Activated naive CD4-positive, alpha-beta T cell treated with anti-CD3 and anti-CD28 coated beads, Interleukin-2, amount 50 U/mL, for 24 hours (primary cell): Measurements from ENCODE around the gene SYK.
"Not testable (repeated sequence)": the region's sequence is repeated elsewhere in the genome, so short reads cannot be mapped to it uniquely, and the experiment has no call there.

Experiments
- H3K27ac Mint-ChIP-seq: one replicate; pipeline ENCODE4 v1.8.0; 2021; ENCODE audit warnings: mild to moderate bottlenecking, mixed read lengths
- H3K27me3 Mint-ChIP-seq: one replicate; pipeline ENCODE4 v1.8.0; 2021; ENCODE audit warnings: mixed read lengths
- H3K36me3 Mint-ChIP-seq: one replicate; pipeline ENCODE4 v1.8.0; 2021; ENCODE audit warnings: mixed read lengths
- H3K4me1 Mint-ChIP-seq: one replicate; pipeline ENCODE4 v1.8.0; 2021; ENCODE audit warnings: mixed read lengths
- H3K4me3 Mint-ChIP-seq: one replicate; pipeline ENCODE4 v1.8.0; 2021; ENCODE audit warnings: mild to moderate bottlenecking, mixed read lengths
- H3K9me3 Mint-ChIP-seq: one replicate; pipeline ENCODE4 v1.8.0; 2021; ENCODE audit warnings: mixed read lengths

The SYK gene

DNA sequence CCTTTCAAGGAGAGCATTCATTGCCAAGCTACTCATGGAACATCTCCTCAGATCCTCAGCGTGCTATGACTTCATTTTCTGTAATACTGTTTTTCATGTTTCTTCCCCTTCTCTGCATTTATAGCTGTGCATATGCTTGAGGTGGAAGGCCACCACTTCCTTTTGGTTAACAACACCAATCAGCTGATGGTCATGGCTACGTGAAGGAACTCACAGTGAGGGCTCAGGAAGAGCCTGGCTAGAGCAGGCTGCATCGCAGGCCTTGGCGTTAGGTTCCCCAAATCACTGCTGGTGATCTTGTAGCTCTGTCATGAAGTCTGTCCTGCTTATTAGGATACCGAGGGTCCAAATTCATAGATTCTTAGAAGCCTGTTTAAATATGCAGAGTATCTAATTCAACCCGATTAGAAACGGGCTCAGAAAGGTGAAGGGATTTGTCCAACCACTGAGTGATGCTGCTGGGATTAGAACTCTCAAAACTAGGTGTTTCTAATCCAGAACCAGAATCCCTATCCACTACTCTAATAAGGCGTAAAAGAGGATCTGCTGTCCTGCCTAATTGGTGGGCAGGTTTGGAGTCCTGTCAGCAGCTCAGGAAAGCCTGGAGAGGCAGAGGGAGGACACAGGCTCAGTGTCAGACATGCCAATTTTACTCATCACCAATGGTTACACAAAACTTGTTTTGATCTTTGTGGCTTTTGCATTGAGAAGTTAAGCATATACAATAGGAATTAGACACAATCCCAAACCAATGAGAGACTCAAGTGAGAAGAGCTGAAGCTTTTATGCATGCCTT is 7.5 kb downstream of the SYK start:
- peaks cover 5% of the 10 kb centered on the region for H3K4me1 Mint-ChIP-seq
- no peak overlapping the region for H3K27ac Mint-ChIP-seq
- no peak overlapping the region for H3K4me3 Mint-ChIP-seq
- no peaks in the 10 kb centered on the region for H3K36me3 Mint-ChIP-seq
- no peaks in the 10 kb centered on the region for H3K9me3 Mint-ChIP-seq
- peaks cover 33% of the 10 kb centered on the region for H3K27me3 Mint-ChIP-seq

DNA sequence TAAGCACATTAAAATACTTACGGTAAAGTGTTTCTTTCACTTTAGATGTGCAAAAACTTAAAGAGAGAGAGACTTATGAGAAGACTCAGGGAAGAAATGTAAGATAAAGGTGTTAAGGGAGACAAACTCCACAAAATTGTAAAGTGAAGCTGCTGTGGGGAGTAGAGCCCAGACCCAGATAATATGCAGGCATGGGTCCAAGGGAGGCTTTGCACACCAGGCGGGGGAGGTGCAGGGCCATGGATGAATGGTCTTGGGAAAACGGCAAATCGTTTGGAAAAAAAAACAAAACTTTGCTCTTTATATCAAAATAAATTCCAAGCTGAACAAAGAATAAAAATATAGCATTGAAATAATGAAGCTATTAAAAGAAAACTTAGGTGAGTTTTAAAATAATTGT is 9.1 kb downstream of the SYK start:
- Mint-ChIP-seq H3K27ac (no peak overlapping the region), H3K36me3 (no peaks in the 10 kb centered on the region), H3K4me3 (no peak overlapping the region), H3K27me3 (peaks cover 22% of the 10 kb centered on the region), H3K4me1 (peaks cover 16% of the 10 kb centered on the region), H3K9me3 (no peaks in the 10 kb centered on the region)

DNA sequence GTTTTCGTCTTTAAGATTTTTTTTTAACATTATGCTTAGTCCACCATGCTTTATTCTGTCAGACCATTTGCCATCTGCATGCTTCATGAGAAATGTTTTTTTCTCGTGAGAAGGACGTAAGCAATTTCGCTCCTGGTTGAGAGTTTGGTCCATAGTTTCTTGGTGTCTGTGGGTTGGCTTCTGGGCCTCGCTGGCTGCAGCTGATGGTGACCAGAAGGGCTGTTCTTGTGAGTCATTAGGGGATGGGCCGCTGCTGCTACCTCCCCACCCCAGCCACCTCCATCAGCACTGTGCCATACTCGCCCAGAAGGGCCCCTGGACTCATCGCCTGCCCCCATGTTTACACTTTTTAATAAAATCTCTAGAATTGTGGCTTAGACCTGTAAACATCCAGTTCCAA is 11.4 kb downstream of the SYK start:
- Mint-ChIP-seq H3K4me3 (no peak overlapping the region), H3K4me1 (peaks cover 19% of the 10 kb centered on the region)

DNA sequence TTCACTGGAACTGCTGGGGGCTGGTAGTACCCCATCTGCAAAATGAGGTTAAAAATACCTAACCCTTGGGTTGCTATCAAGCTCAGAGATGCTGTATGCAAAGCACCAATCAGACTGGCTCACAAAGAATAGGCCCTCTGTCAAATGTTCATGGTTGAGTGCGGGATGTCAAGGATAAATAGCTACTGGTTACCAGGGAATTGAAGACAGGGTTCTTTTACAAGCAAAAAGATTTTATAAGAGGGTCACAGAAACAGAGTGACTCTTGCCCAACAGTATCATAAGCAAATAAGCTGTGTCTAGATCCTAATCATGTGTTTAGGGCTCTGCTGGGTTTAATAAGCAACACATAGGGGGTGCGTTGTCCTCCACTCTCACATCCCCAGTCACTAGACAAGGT is 11.9 kb downstream of the SYK start:
- no peak overlapping the region for H3K4me3 Mint-ChIP-seq
- peaks cover 19% of the 10 kb centered on the region for H3K4me1 Mint-ChIP-seq
- no peaks in the 10 kb centered on the region for H3K36me3 Mint-ChIP-seq

More for the DNA sequence above, 11.4 kb downstream of the SYK start:
- Mint-ChIP-seq H3K9me3 (no peaks in the 10 kb centered on the region), H3K27ac (no peak overlapping the region), H3K36me3 (no peaks in the 10 kb centered on the region), H3K27me3 (peaks cover 12% of the 10 kb centered on the region)

DNA sequence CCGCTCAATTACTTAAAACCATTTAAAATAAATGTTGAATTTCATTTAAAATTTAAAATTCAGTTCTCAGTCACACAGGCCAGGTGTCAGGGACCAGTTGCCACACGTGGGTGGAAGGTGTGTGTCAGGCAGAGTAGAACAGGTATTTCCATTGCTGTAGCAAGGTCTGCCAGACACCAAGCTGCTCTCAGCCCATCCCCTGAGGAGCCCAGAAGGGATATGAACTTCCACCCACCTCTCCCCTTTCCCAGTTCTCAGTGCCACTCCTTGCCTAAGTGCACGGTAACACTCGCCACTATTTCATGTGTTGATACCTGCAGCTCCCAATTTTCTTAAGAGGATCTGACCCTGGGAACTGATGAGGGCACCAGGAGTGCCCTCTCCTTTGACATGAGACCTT is 12.7 kb downstream of the SYK start:
- H3K27ac Mint-ChIP-seq = no peak overlapping the region
- H3K9me3 Mint-ChIP-seq = no peaks in the 10 kb centered on the region
- no peak overlapping the region for H3K4me3 Mint-ChIP-seq
- H3K36me3 Mint-ChIP-seq = no peaks in the 10 kb centered on the region
- H3K27me3 Mint-ChIP-seq = peaks cover 3% of the 10 kb centered on the region
- peaks cover 15% of the 10 kb centered on the region for H3K4me1 Mint-ChIP-seq

More for the DNA sequence above, 11.9 kb downstream of the SYK start:
- Mint-ChIP-seq H3K9me3 (no peaks in the 10 kb centered on the region), H3K27ac (no peak overlapping the region), H3K27me3 (peaks cover 7% of the 10 kb centered on the region)

DNA sequence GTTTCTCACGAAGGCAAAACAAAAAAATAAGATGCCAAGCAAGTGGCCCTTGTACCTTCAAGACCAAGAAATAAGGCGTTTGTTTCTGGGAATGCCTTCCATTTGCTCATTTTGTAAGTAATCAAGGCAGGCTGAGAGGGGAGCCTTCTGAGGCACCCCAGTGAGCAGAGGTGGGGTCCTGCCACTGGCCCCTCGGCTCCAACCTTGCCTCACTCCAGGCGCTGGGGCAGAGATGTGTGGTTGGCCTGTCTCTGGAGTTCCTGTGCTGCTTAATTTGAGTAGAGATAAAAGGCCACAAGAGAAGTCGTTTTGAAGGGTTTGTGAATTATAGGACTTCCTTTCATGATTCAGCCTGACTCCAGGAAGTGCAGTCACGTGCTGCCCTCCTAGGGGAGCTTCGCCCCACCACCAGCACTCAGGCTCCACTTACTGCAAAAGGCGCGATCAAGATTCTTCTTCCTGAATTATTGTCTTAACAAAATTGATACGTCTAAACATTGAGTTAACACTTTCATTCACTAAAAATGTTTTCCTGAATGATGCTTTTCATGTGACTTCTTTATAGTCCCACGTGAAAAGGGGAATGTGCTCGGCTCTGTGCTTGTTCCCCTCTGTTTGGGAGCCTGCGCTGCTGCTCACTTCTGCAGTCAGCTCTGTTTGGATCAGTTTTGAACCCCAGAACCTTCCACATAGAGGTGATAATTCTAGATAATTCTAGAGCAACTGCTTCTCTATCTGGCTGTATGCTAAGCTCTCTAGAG is 13.7 kb downstream of the SYK start:
- no peaks in the 10 kb centered on the region for H3K9me3 Mint-ChIP-seq
- peak overlapping the region; percentile 47 for H3K4me3 Mint-ChIP-seq
- peak overlapping the region; percentile 25 for H3K27ac Mint-ChIP-seq
- peaks cover 3% of the 10 kb centered on the region for H3K27me3 Mint-ChIP-seq
- H3K36me3 Mint-ChIP-seq = no peaks in the 10 kb centered on the region
- peaks cover 15% of the 10 kb centered on the region for H3K4me1 Mint-ChIP-seq

DNA sequence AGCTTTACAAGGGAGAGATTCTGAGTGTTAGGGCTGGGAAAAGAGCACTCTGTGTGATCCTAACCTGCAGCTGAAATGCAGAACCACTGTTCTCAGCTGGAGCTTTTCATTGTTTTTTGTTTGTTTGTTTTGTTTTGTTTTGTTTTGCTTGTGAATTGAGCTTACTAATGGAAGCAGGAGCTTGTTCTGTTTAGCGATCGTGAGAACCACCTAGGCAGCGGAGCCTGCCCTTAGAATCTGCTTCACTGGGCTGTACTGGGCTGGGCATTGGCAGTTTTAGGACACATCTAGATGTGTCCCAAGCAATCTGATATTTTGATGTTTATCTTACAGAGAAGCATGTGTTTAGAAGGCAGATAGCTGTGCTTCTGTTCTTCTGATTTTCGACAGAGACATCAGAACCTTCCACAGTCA is 14.3 kb downstream of the SYK start:
- Mint-ChIP-seq H3K36me3 (no peaks in the 10 kb centered on the region), H3K9me3 (no peaks in the 10 kb centered on the region), H3K27me3 (no peaks in the 10 kb centered on the region), H3K4me3 (no peak overlapping the region), H3K27ac (no peak overlapping the region), H3K4me1 (peaks cover 15% of the 10 kb centered on the region)

DNA sequence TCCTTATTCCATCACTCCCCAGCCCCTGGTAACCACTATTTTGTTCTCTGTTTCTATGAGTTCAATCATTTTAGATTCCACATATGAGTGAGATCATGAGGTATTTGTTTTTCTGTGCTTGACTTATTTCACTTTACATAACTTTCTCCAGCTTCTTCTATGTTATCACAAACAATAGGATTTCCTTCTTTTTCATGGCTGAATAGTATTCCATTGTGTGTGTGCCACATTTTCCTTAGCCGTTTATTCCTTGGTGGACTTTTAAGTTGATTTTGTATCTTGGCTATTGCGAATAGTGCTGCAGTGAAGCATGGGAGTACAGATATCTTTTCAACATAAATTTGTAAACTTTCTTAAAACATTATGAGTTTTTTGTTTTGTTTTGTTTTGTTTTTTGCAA is 15.1 kb downstream of the SYK start:
- H3K27me3 Mint-ChIP-seq = peaks cover 1% of the 10 kb centered on the region
- no peaks in the 10 kb centered on the region for H3K9me3 Mint-ChIP-seq
- no peak overlapping the region for H3K4me3 Mint-ChIP-seq
- H3K27ac Mint-ChIP-seq = no peak overlapping the region
- no peaks in the 10 kb centered on the region for H3K36me3 Mint-ChIP-seq
- peaks cover 15% of the 10 kb centered on the region for H3K4me1 Mint-ChIP-seq

DNA sequence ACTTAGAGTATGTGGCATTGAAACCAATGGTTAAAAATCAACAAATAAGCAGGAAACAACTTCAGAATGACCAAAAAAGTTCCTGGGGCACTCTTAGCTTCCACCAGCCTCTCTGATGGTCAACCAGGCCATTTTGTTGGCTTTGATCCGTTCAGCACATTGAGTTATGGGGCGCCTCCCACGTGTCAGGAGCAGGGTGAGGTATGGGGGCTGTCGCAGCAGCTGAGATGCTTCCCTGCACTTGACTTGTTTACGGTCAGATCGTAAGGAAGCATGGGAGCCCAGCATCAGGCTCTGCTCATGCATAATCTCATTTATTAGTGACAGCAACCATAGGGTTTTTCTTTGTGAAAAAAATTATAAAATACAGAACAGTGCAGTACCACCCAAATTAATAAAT is 16.7 kb downstream of the SYK start:
- H3K4me1 Mint-ChIP-seq = peaks cover 15% of the 10 kb centered on the region
- no peaks in the 10 kb centered on the region for H3K36me3 Mint-ChIP-seq
- H3K27me3 Mint-ChIP-seq = peaks cover 2% of the 10 kb centered on the region
- no peak overlapping the region for H3K4me3 Mint-ChIP-seq
- H3K9me3 Mint-ChIP-seq = no peaks in the 10 kb centered on the region
- no peak overlapping the region for H3K27ac Mint-ChIP-seq

DNA sequence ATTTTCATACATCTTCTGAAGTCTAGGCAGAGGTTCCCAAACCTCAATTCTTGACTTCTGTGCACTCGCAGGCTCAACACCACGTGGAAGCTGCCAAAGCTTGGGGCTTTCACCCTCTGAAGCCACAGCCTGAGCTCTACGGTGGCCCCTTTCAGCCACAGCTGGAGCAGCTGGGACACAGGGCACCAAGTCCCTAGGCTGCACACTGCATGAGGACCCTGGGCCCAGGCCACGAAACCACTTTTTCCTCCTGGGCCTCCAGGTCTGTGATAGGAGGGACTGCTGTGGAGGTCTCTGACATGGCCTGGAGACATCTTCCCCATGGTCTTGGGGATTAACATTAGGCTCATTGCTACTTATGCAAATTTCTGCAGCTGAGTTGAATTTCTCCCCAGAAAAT is 18.8 kb downstream of the SYK start:
- H3K9me3 Mint-ChIP-seq, H3K4me3 Mint-ChIP-seq, H3K36me3 Mint-ChIP-seq, H3K4me1 Mint-ChIP-seq, H3K27ac Mint-ChIP-seq, H3K27me3 Mint-ChIP-seq: not testable (repeated sequence)

DNA sequence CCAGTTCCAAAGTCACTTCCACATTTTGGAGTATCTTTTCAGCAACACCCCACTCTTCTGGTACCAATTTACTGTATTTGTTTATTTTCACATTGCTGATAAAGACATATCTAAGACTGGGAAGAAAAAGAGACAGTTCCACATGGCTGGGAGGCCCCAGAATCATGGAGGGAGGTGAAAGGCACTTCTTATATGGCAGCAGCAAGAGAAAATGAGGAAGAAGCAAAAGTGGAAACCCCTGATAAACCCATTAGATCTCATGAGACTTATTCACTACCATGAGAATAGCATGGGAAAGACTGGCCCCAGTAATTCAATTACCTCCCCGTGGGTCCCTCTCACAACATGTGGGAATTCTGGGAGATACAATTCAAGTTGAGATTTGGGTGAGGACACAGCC is 19.6 kb downstream of the SYK start:
- H3K4me1 Mint-ChIP-seq, H3K27ac Mint-ChIP-seq, H3K27me3 Mint-ChIP-seq, H3K9me3 Mint-ChIP-seq, H3K36me3 Mint-ChIP-seq, H3K4me3 Mint-ChIP-seq: not testable (repeated sequence)

DNA sequence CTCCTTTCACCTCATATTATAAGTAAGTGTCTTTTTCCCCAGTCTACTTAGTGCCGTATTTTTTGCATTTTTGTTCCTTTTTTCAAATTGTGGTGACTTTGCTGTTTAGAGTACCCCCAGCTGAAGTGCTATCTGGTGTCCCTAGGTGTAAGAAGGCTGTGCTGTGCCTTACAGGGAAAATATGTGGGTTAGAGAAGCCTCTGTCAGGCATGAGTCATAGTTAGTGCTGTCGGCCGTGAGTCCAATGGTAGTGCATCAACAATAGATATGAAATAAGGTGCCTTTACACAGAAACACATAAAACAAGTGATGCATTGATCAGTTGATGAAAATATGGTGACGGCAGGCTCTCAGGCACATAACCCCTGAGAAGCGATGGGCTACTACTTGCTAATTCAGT is 20.1 kb downstream of the SYK start:
- Mint-ChIP-seq H3K27me3 (peaks cover 2% of the 10 kb centered on the region), H3K36me3 (no peaks in the 10 kb centered on the region), H3K27ac (no peak overlapping the region), H3K4me3 (no peak overlapping the region), H3K9me3 (no peaks in the 10 kb centered on the region), H3K4me1 (no peaks in the 10 kb centered on the region)

DNA sequence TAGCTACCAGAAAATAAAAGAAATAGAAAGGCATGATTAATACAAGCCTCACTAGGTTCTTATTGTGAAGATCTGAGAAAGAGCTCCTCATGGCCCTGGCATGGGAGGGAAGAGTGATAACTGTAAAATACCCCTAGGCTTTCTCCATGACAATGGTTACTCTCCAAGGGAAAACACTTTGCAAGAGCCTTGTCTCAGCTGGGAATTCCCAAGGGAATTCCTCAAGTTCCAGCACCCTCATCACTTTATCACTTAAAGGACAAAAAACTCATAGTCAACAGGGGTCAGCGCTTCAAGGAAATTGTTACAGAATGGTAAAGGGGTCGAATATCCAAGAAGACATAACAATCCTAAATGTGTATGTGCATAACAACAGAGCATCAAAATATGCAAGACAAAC is 21.2 kb downstream of the SYK start:
- Mint-ChIP-seq H3K4me3 (no peak overlapping the region), H3K4me1 (no peaks in the 10 kb centered on the region), H3K27ac (no peak overlapping the region), H3K36me3 (no peaks in the 10 kb centered on the region), H3K27me3 (peaks cover 2% of the 10 kb centered on the region), H3K9me3 (no peaks in the 10 kb centered on the region)

DNA sequence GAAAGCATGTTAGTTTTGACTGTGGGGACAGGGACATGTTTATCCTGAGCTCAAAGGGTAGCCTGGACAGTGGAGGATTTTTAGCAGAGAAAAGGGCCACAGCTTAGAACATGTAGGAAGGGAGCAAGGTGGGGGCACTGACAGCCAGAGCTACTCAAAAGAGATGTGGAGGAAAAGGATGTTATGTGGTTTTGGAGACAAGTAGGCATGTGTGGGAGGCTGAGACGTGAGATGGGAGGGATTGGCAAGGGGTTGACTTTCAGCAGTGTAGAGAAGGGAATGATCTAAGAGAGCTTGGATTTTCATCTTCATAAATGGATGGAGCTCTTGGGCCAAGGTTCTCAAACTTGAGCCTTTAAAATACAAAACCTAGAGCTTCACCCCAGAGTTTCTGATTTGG is 24.0 kb downstream of the SYK start:
- Mint-ChIP-seq H3K27ac (no peak overlapping the region), H3K9me3 (no peaks in the 10 kb centered on the region), H3K4me1 (no peaks in the 10 kb centered on the region), H3K36me3 (no peaks in the 10 kb centered on the region), H3K4me3 (no peak overlapping the region), H3K27me3 (peaks cover 2% of the 10 kb centered on the region)

DNA sequence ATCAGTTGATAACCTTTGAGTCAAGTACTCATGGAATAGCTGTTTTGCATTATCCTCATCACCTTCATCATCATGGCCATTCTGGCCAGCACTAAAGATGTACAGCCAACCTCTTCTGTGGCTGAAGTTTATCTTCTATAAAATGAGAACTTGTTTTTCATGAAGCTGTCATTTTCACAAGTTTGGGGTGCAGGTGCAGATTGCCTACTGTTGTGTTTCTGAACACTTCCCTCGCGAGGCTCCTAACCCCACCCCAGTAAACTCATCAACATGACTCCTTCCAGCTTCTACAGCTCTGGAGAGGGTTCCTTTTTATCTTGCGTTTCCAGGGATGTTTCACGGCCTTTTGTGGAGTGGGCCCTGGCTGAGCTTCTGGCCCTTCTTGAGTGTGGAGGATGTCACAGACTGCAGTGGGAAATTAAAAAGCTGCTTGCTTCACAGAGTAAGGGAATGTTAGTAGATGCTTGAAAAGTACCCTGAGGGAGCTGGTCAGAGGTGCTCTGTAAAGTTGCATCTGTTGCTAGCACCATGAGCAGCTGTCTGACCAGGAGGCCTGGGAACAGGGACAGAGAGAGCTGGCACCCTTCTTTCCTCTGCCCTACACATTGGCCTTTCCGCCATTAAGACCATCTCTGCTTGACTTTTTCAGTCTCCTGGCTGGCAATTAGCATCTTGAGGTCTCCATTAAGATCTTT is 24.9 kb downstream of the SYK start:
- Mint-ChIP-seq H3K27ac (no peak overlapping the region), H3K4me1 (no peaks in the 10 kb centered on the region), H3K4me3 (no peak overlapping the region), H3K36me3 (no peaks in the 10 kb centered on the region), H3K9me3 (no peaks in the 10 kb centered on the region), H3K27me3 (peaks cover 2% of the 10 kb centered on the region)
